HG03196 (cell line): ENCODE measurements around the gene AIFM3.
"Not testable (repeated sequence)": the region's sequence is repeated elsewhere in the genome, so short reads cannot be mapped to it uniquely, and the experiment has no call there.

Experiments
- ATAC-seq: cut with Tn5 transposase; IDR thresholded peaks from one replicate; pipeline ENCODE4 v1.9.1; 2021; ENCODE audit not compliant: unreplicated experiment

The AIFM3 gene

GRCh38 chr22:20940186-20940651 lies 26.8 kb upstream of the AIFM3 start:
- ATAC-seq, result no peak

- ATAC-seq, result no peak
Observed at GRCh38 chr22:20940904-20941385, 26.1 kb upstream of the AIFM3 start.

GRCh38 chr22:20942203-20942902 lies 24.7 kb upstream of the AIFM3 start:
- not testable (repeated sequence) for ATAC-seq

GRCh38 chr22:20943104-20943933 lies 23.7 kb upstream of the AIFM3 start:
- ATAC-seq, result no peak

GRCh38 chr22:20944042-20944441 lies 23.0 kb upstream of the AIFM3 start:
- ATAC-seq, result no peak

- no peak for ATAC-seq
Observed at GRCh38 chr22:20945578-20945934, 21.5 kb upstream of the AIFM3 start.

- ATAC-seq, result no peak
Observed at GRCh38 chr22:20946080-20946986, 20.7 kb upstream of the AIFM3 start.

GRCh38 chr22:20946991-20947390 lies 20.1 kb upstream of the AIFM3 start:
- ATAC-seq, result no peak

- ATAC-seq, result no peak
Observed at GRCh38 chr22:20948450-20948849, 18.6 kb upstream of the AIFM3 start.

GRCh38 chr22:20948989-20949388 lies 18.1 kb upstream of the AIFM3 start:
- no peak for ATAC-seq

- ATAC-seq, result no peak
Observed at GRCh38 chr22:20949698-20950183, 17.3 kb upstream of the AIFM3 start.

- ATAC-seq, result no peak
Observed at GRCh38 chr22:20951151-20951931, 15.7 kb upstream of the AIFM3 start.

- ATAC-seq, result no peak
Observed at GRCh38 chr22:20951932-20952380, 15.1 kb upstream of the AIFM3 start.

- no peak for ATAC-seq
Observed at GRCh38 chr22:20952544-20953341, 14.3 kb upstream of the AIFM3 start.

- no peak for ATAC-seq
Observed at GRCh38 chr22:20953342-20953608, 13.8 kb upstream of the AIFM3 start.

- ATAC-seq, result no peak
Observed at GRCh38 chr22:20953668-20954500, 13.2 kb upstream of the AIFM3 start.

- ATAC-seq, result no peak
Observed at GRCh38 chr22:20955548-20955947, 11.5 kb upstream of the AIFM3 start.

- no peak for ATAC-seq
Observed at GRCh38 chr22:20956258-20957101, 10.6 kb upstream of the AIFM3 start.
